Measurements from ENCODE around the gene ANO7.

Gene ANO7

DNA sequence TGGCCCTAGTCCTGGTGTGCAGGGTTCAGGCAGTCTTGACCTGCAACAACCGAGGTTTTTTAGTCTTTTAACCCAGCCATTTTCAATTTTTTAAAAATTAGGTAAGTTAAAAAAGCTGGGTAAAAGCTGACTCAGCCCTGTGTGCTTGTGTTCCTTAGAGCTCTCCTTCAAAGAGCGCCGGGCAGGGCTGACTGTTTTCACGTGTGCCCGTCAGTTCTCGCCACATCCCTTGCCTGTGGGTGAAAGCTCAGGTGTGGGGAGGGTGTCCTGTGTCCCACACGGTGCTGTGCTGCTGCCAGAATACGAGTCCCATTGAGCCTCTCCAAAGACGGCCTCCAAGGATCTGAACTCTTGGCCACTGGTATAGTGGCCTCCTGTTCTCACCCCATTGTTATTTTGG lies 5.3 kb upstream of the ANO7 start:
- no peak overlapping the region for H3K4me3 ChIP-seq
- H3K27ac ChIP-seq: no peak overlapping the region
- DNase-seq (ENCODE audit: low spot score): no peak
- no peak for TF ChIP-seq CTCF (IDR thresholded peaks at IDR 0.05)

GRCh38 chr2:241184901-241185300 lies 3.6 kb upstream of the ANO7 start:
- TF ChIP-seq CTCF (IDR thresholded peaks at IDR 0.05): no peak

DNA sequence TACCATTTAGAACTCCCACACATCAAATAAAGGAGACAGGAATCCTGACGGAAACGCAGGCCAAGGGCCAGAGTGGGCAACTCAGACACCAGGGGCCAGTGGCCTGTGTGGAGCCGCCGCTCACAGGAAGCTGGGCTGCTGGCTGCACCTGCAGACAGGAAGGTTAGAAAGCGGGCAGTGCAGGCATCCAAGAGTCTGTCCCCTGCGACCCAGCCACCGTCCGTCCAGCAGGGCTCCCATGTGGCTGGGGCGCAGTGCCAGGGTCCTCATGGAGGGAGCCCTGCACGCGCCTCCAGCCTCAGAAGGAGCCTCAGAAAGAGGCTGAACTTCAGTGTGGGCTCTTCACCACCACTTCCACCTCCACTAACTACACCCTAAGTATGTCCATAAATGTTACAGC lies 2.5 kb upstream of the ANO7 start:
- no peak overlapping the region for H3K4me3 ChIP-seq
- TF ChIP-seq CTCF (IDR thresholded peaks at IDR 0.05): no peak
- H3K27ac ChIP-seq: no peak overlapping the region
- no peak for DNase-seq (ENCODE audit: low spot score)

More at GRCh38 chr2:241184901-241185300, 3.6 kb upstream of the ANO7 start:
- no peak for DNase-seq (ENCODE audit: low spot score)
- Histone ChIP-seq H3K27ac (no peak overlapping the region), H3K4me3 (no peak overlapping the region)

DNA sequence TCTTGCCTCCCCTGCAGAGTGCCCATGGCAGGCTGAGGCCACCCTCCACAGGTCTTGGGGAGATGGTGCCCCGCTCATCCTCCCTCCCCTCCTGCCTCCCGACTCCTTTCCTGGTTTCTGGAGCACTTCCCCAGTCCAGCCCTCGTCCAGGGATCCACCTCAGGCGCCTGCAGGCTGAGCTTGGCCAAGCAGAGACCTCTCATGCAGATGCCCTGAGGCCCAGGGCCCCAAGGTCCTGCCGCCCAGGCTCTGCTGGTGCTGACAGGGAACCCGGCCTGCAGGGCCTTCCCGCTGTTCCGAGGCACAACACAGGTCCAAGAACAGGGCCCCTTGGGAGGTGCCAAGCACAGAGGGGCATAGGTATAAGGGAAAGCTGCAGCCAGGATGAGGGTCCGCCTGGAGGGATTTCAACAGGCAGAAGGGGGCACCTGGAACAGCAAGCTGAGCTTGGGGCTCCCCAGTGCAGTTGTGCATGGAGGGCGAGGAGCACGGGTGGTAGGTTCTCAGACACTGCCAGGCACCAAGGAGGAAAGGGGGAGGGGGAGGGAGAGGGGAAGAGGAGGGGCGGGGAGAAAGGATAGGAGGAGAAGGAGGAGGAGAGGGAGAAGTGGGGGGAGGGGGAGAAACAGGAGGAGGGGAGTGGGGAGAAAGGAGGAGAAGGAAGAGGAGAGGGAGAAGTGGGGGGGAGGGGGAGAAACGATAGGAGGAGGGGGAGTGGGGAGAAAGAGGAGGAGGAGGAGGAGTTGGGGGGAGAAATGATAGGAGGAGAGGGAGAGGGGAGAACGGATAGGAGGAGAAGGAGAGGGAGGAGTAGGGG lies 1.2 kb upstream of the ANO7 start:
- DNase-seq (ENCODE audit: low spot score): no peak
- Histone ChIP-seq H3K4me3 (no peak overlapping the region), H3K27ac (no peak overlapping the region)
- no peak for TF ChIP-seq CTCF (IDR thresholded peaks at IDR 0.05)

DNA sequence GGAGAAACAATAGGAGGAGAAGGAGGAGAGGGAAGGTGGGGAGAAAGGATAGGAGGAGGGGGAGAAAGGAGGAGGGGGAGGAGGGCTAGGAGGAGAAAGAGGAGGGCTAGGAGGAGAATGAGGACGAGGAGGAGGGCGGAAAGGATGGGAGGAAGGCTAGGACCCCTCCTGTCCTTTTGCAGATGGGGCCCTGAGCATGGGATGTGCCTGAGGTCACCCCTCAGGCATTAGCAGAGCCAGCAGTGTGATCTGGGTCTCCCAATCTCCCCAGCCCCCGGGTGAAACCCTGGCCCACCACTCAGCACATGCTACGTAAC lies 601 bp upstream of the ANO7 start:
- Histone ChIP-seq H3K4me3 (no peak overlapping the region), H3K27ac (no peak overlapping the region)
- no peak for DNase-seq (ENCODE audit: low spot score)
- TF ChIP-seq CTCF (IDR thresholded peaks at IDR 0.05): no peak

DNA sequence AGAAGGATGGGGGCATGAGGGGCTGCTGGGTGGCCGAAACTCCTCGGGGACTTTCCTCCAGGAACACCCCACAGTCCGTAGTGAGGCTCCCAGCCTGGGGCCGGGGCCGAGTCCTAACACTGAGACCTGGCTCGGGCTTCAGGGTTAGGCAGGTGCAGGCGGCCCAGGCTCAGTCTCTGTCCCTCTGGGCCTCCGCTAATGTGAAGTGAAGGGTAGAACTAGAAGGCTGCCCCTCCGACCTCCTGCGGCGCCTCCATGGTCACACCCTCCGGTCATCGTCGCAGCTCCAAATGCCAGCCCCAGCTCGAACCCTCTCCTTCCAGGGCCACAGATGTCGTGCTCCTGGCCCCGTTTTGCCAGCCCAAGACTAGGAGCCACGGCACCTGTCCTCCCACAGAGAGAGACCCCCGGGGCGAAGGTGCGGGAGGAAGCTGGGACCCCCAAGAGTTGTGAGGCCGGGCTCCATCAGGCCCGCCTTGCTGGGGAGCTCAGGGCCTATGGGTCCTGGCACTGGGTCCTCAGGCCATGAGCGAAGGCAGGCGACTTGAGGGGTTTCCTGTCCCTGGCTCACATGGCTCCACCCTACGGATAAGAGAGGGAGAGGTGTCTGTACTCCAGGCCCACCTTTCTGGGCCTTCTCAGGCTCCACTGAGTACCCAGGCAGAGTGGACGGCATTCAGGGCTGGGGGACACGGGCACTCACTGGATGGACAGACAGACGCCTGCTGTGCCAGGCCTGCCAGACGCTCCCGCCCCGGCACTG lies 797 bp downstream of the ANO7 start:
- no peak overlapping the region for H3K4me3 ChIP-seq
- DNase-seq (ENCODE audit: low spot score): no peak
- TF ChIP-seq CTCF (IDR thresholded peaks at IDR 0.05): no peak
- H3K27ac ChIP-seq: no peak overlapping the region

- no peak overlapping the region for H3K27ac ChIP-seq
- DNase-seq (ENCODE audit: low spot score): no peak
- H3K4me3 ChIP-seq: no peak overlapping the region
- TF ChIP-seq CTCF (IDR thresholded peaks at IDR 0.05): no peak
These were observed 1.4 kb downstream of the ANO7 start for GRCh38 chr2:241189856-241190201.

All from coronary artery (tissue), 2 donors.